Smooth muscle cell (in vitro differentiated cells): ENCODE data around the gene SYT5. TPM values are rescaled to one million over a fixed set of nuclear protein-coding genes. Genes with fewer than 3 reads are reported as not detected.

Experiments
- DNase-seq: peaks from one replicate; lab custom pipeline; 2025; ENCODE audit not compliant: unreplicated experiment; lab: John Stamatoyannopoulos, UW
- H2AFZ ChIP-seq: fragments of 200-600 bp; sonication (generic); 2 replicates; pipeline ENCODE4 v1.6.0; 2016; ENCODE audit warnings: antibody characterized with exemption, low read depth, mild to moderate bottlenecking
- H3F3A ChIP-seq: fragments of 200-600 bp; sonication (generic); 2 replicates; pipeline ENCODE4 v1.6.0; 2017; ENCODE audit warnings: antibody characterized with exemption, low read depth
- H3K27ac ChIP-seq: fragments of 200-600 bp; sonication (generic); 2 replicates; pipeline ENCODE4 v1.5.1; 2016; ENCODE audit warnings: low read depth, mild to moderate bottlenecking
- H3K27me3 ChIP-seq: fragments of 200-600 bp; sonication (generic); 2 replicates; pipeline ENCODE4 v1.6.1; 2016; ENCODE audit warnings: low read depth, mild to moderate bottlenecking
- H3K36me3 ChIP-seq: fragments of 200-600 bp; sonication (generic); 2 replicates; pipeline ENCODE4 v1.5.1; 2016; ENCODE audit warnings: low read depth
- H3K4me1 ChIP-seq: fragments of 200-600 bp; sonication (generic); 2 replicates; pipeline ENCODE4 v1.5.1; 2016; ENCODE audit warnings: low read depth
- H3K4me2 ChIP-seq: fragments of 200-600 bp; sonication (generic); 2 replicates; pipeline ENCODE4 v1.6.0; 2016; ENCODE audit warnings: mild to moderate bottlenecking
- H3K4me3 ChIP-seq: fragments of 200-600 bp; sonication (generic); 2 replicates; pipeline ENCODE4 v1.5.1; 2016; ENCODE audit warnings: mild to moderate bottlenecking
- H3K79me2 ChIP-seq: fragments of 200-600 bp; sonication (generic); 2 replicates; pipeline ENCODE4 v1.6.0; 2016; ENCODE audit warnings: low read depth, mild to moderate bottlenecking
- H3K9ac ChIP-seq: fragments of 200-600 bp; sonication (generic); 2 replicates; pipeline ENCODE4 v1.6.0; 2016; ENCODE audit warnings: low read depth
- H3K9me3 ChIP-seq: fragments of 200-600 bp; sonication (generic); replicated peaks from 2 replicates; pipeline ENCODE4 v1.5.1; 2016; ENCODE audit warnings: low read depth
- H4K20me1 ChIP-seq: fragments of 200-600 bp; sonication (generic); 2 replicates; pipeline ENCODE4 v1.6.0; 2016; ENCODE audit warnings: low read depth
- CTCF ChIP-seq: fragments of 200-600 bp; sonication (generic); IDR thresholded peaks from 2 replicates; pipeline ENCODE4 v1.5.1; 2017; ENCODE audit warnings: borderline replicate concordance, mild to moderate bottlenecking, antibody characterized with exemption; ENCODE audit not compliant: insufficient read depth, poor library complexity, severe bottlenecking
- WGBS: methylation state at CpG from one replicate; pipeline ENCODE4 v1.1.7; 2016; ENCODE audit warnings: low lambda C conversion rate; 5-methylcytosine and 5-hydroxymethylcytosine counted together
- polyA plus RNA-seq: library from polyadenylated mRNA; unstranded; fragments of >200 nt; fragmentation: Nextera tagmentation; extraction: Ambion mirVana; gene quantifications from 2 replicates; pipeline ENCODE4 v1.2.1, GENCODE V29; 2016
- total RNA-seq: library from RNA; depleted of rRNA; stranded (reverse); fragments of >200 nt; gene quantifications from 2 replicates; pipeline ENCODE4 v1.2.3, GENCODE V29; 2014

SYT5 gene
- total and polyA plus RNA-seq, 2 experiments from 2014 or later, result not detected

DNA sequence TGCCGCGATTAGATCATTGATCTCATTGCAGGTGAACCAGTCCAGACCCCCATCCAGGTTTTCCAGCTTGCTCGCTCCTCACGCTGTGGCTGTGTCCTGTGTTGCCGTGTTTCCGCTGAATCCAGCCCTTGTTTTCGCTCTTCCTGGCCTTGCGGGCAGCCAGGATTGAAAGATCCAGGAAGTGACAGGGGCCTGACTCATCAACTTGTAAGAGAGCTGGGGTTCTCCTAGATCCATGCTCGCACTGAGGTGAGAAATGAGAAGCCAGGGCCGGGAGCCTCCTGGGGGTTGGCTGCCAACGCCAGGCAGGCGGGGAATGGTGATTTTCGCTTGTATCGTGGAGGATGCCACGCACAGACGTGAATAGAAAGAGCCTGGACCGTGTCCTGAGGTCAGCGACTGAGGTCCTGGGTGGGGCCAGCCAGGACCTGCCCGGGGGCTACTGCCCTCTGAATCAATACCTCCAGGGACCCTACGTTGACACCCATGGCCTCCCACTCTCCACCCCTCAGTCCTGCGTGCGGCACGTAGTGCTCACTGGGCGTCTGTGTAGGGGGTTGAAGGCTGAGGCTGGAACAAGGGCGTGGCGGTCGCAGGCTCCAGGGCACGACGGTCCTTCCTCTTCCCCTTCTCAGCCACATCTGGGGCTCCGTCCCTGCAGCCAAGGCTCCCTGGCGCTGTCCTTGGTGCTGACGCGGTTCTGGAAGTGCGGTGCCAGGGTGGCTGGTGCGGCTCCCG is 36.5 kb upstream of the SYT5 start:
- Histone ChIP-seq H4K20me1 (no peaks in the 10 kb centered on the region), H3K4me2 (peak overlapping the region; percentile 82), H3F3A (no peaks in the 10 kb centered on the region), H3K27me3 (no peaks in the 10 kb centered on the region), H3K27ac (peak overlapping the region; percentile 25), H2AFZ (no peak overlapping the region), H3K9ac (no peak overlapping the region), H3K9me3 (no peaks in the 10 kb centered on the region), H3K36me3 (no peaks in the 10 kb centered on the region), H3K4me3 (peak overlapping the region; percentile 26), H3K79me2 (no peaks in the 10 kb centered on the region), H3K4me1 (peaks cover 3% of the 10 kb centered on the region)
- TF ChIP-seq CTCF, result no peak
- WGBS, result 5% methylated on average over 36 of the region's 36 CpGs
- peak; percentile 69 for DNase-seq

DNA sequence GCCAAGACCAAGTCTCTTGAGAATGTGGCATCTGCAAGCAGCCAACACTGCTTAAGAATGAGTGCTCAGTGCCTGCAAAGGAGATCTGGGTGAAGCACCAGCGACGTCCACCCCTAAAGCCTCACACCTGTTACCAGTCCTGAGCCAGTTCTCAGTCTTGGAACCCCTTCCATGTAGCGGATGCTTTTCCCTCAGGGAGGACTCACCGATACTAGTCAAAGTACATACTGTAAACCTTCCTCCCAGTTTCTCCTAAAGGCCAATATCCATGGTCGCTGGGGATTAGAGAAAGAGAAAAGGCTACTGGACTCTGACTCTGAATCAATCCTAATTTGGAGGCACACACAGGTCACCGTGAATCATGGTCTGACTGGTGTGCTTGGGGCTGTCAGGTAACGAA is 33.5 kb upstream of the SYT5 start:
- TF ChIP-seq CTCF, result no peak
- Histone ChIP-seq H3F3A (no peaks in the 10 kb centered on the region), H2AFZ (no peak overlapping the region), H3K36me3 (no peaks in the 10 kb centered on the region), H3K27ac (no peak overlapping the region), H3K9me3 (no peaks in the 10 kb centered on the region), H3K27me3 (no peaks in the 10 kb centered on the region), H3K4me2 (no peak overlapping the region), H4K20me1 (no peaks in the 10 kb centered on the region), H3K9ac (no peak overlapping the region), H3K4me3 (no peak overlapping the region), H3K4me1 (peaks cover 3% of the 10 kb centered on the region), H3K79me2 (no peaks in the 10 kb centered on the region)
- WGBS, result 96% methylated on average over 7 of the region's 7 CpGs
- DNase-seq, result no peak

DNA sequence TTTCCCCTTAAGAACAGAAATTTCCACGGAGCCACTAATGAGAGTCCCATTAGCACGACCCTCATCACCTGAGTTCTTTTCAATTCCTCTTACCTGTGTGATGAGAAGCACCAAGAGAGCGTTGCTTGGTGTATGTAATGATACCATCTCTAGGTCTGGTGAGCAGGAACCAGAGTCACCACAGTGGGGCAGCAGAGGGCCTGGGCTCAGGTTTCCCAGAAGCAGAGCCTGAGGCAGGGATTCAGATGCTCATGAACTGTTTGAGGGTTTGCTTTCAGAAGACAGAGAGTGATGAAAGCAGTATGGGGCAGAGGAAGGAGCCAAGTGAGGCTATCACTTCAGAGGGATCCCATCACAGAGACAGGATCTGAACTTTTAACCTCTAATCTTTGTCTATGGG is 32.4 kb upstream of the SYT5 start:
- peak; percentile 20 for TF ChIP-seq CTCF
- DNase-seq, result no peak

More for the DNA sequence above, 32.4 kb upstream of the SYT5 start:
- Histone ChIP-seq H3K4me1 (peaks cover 3% of the 10 kb centered on the region), H3K9ac (no peak overlapping the region), H3K9me3 (no peaks in the 10 kb centered on the region), H4K20me1 (no peaks in the 10 kb centered on the region), H3K79me2 (no peaks in the 10 kb centered on the region), H3K36me3 (no peaks in the 10 kb centered on the region), H3F3A (no peaks in the 10 kb centered on the region), H3K27me3 (no peaks in the 10 kb centered on the region), H3K4me3 (no peak overlapping the region), H3K27ac (no peak overlapping the region), H3K4me2 (no peak overlapping the region), H2AFZ (no peak overlapping the region)
- WGBS, result 95% methylated on average over 3 of the region's 3 CpGs
